ENCODE data around the gene SUSD5. TPM values are rescaled to one million over a fixed set of nuclear protein-coding genes. Genes with fewer than 3 reads are reported as not detected.

SUSD5 gene
- total and polyA plus RNA-seq, 4 donors = 46.3 to 230 (median 140) TPM

DNA sequence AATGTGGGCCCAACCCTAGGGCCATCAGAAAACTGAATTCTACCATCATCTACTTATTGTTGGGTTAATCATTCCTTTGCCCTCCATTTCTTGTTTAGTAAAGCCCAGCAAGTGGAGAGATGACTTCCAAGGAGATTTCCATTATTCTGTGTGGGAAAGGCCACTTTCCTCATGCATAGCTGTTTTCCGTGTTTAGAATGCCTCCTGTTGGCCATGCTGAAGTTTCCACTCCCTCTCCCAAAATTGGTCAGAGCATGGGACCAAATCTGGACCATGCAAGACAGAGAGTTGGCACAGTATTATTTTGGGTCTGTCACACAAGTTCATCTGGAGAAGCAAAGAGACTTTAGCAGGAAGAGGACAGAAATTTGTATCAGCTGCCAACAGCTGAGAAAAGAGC is 15.3 kb upstream of the SUSD5 start:
- WGBS, 2 donors = 50 to 72% methylated on average over 1 of the region's 1 CpG
- intact Hi-C loops (cut with DNase I) = no loop called here

DNA sequence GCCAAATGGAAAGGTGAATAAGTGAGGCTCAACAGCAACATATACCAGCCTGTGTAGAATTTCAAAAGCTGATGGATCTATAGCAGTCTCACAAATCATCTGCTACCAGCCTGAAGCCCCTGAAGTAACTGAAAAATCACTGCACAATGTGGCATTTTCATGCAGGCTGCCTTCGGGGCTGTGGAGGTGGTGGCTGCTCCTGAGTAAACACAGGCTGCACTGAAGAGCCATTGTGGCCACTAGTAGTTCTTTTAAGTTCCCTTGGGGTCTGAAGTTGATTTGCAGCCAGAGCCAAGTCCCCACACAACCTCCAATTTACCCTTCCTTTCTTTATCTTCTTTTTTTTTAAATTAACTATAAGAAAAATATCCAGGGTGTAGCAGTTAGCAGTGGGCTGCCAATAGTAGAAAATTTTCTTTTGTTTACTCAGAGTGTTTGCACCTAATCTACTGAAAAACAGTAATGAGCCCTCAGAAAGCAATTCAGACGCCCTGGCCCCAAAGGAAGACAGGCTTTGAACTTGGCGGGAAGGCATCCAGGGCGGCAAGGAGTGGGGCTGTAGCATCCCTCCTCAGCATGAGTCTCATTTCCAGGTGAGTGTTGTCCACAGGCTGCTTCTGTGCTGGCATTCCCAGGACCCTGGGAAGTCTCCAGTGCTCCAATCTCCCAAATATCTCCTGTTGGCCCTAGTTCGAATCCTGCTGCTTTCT is 13.3 kb upstream of the SUSD5 start:
- 46 to 60% methylated on average over 5 of the region's 5 CpGs for WGBS, 2 donors
- Histone ChIP-seq H3K4me1 (ENCODE audit: control insufficient read depth in 1 of 2, insufficient read depth in 2 of 2, low read length in 2 of 2) (no peaks in the 10 kb centered on the region), H3K9me3 (ENCODE audit: control insufficient read depth, low read length) (no peaks in the 10 kb centered on the region), H3K4me3 (ENCODE audit: low read length in 2 of 2) (no peak overlapping the region), H3K27ac (ENCODE audit: low read depth in 1 of 2, low read length in 2 of 2) (no peak overlapping the region), H3K27me3 (ENCODE audit: control insufficient read depth in 1 of 2, insufficient read depth in 2 of 2, low read length in 1 of 2) (no peaks in the 10 kb centered on the region), H3K36me3 (ENCODE audit: control insufficient read depth in 1 of 2, insufficient read depth in 2 of 2, low read length in 1 of 2) (no peaks in the 10 kb centered on the region)
- no peak for DNase-seq
- intact Hi-C loops (cut with DNase I) = no loop called here
- ATAC-seq (ENCODE audit: low FRiP score) = no peak

More for the DNA sequence above, 15.3 kb upstream of the SUSD5 start:
- no peak overlapping the region for H3K4me3 ChIP-seq (ENCODE audit: low read length in 2 of 2)
- no peak for ATAC-seq (ENCODE audit: low FRiP score)
- no peaks in the 10 kb centered on the region for H3K4me1 ChIP-seq (ENCODE audit: control insufficient read depth in 1 of 2, insufficient read depth in 2 of 2, low read length in 2 of 2)
- DNase-seq = no peak
- no peaks in the 10 kb centered on the region for H3K27me3 ChIP-seq (ENCODE audit: control insufficient read depth in 1 of 2, insufficient read depth in 2 of 2, low read length in 1 of 2)
- no peak overlapping the region for H3K27ac ChIP-seq (ENCODE audit: low read depth in 1 of 2, low read length in 2 of 2)
- H3K9me3 ChIP-seq (ENCODE audit: control insufficient read depth, low read length) = no peaks in the 10 kb centered on the region
- H3K36me3 ChIP-seq (ENCODE audit: control insufficient read depth in 1 of 2, insufficient read depth in 2 of 2, low read length in 1 of 2) = no peaks in the 10 kb centered on the region

DNA sequence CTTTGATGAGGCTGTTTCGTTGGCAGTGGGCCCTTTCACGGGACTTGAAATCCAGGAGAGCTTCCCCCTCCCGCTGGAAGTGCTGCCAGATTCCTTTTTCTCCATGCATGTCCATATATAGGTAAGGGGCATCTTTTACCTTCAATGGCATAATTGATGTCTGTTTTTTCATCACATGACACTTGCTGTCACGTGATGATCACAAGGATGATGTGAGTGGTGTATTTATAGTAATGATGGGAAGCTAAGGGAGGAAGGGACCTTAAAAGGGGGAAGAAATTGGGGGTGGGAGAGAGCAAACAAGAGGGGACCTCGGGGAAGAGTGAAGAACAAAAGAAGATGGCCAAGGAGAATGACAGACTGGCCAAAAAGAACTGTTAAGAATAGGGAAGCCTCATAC is 11.3 kb upstream of the SUSD5 start:
- ATAC-seq (ENCODE audit: low FRiP score) (no peak), DNase-seq (no peak)
- intact Hi-C loops (cut with DNase I) = no loop called here
- Histone ChIP-seq H3K27ac (ENCODE audit: low read depth in 1 of 2, low read length in 2 of 2) (no peak overlapping the region), H3K4me1 (ENCODE audit: control insufficient read depth in 1 of 2, insufficient read depth in 2 of 2, low read length in 2 of 2) (no peaks in the 10 kb centered on the region), H3K27me3 (ENCODE audit: control insufficient read depth in 1 of 2, insufficient read depth in 2 of 2, low read length in 1 of 2) (no peaks in the 10 kb centered on the region), H3K4me3 (ENCODE audit: low read length in 2 of 2) (no peak overlapping the region), H3K9me3 (ENCODE audit: control insufficient read depth, low read length) (no peaks in the 10 kb centered on the region), H3K36me3 (ENCODE audit: control insufficient read depth in 1 of 2, insufficient read depth in 2 of 2, low read length in 1 of 2) (no peaks in the 10 kb centered on the region)
- WGBS, 2 donors = 63 to 67% methylated on average over 5 of the region's 5 CpGs

DNA sequence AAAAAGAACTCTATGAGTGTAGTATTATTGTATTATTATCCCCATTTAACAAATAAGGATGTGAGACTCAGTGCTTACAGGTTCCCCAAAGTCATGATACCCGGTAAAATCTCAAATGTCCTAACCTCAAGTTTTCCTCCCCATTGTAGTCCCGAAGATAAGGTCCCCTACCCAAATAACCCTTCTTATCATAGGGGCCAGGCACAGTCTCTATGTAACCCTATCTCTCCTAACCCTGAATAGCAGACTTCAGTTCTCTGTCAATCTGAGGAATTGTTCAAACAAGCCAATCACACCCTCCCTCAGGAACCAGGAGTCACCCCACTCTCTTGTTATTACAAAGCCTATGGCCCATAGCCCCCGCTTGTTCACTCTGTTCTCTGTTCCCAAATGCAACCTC is 10.5 kb upstream of the SUSD5 start:
- Histone ChIP-seq H3K36me3 (ENCODE audit: control insufficient read depth in 1 of 2, insufficient read depth in 2 of 2, low read length in 1 of 2) (no peaks in the 10 kb centered on the region), H3K4me3 (ENCODE audit: low read length in 2 of 2) (no peak overlapping the region), H3K27ac (ENCODE audit: low read depth in 1 of 2, low read length in 2 of 2) (no peak overlapping the region), H3K9me3 (ENCODE audit: control insufficient read depth, low read length) (no peaks in the 10 kb centered on the region), H3K4me1 (ENCODE audit: control insufficient read depth in 1 of 2, insufficient read depth in 2 of 2, low read length in 2 of 2) (no peaks in the 10 kb centered on the region), H3K27me3 (ENCODE audit: control insufficient read depth in 1 of 2, insufficient read depth in 2 of 2, low read length in 1 of 2) (no peaks in the 10 kb centered on the region)
- intact Hi-C loops (cut with DNase I) = no loop called here
- no peak for ATAC-seq (ENCODE audit: low FRiP score)
- WGBS, 2 donors = 92 to 93% methylated on average over 3 of the region's 3 CpGs
- DNase-seq = no peak

DNA sequence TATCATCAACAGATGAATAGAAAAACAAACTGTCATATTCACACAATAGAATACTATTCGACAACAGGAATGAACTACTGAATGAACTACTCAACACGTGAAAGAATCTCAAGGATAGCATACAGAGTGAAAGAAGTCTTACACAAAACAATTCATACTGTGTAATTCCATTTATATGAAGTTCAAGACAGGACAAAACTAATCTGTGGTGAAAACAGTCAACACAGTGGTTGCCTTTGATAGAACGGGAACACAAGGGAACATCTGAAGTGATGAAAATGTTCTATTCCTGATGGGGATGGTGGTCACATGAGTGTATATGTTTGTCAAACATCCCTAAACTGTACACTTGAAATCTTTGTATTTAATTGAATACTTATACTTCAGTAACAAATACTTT is 2.6 kb upstream of the SUSD5 start:
- H3K9me3 ChIP-seq (ENCODE audit: control insufficient read depth, low read length) = no peaks in the 10 kb centered on the region
- 87 to 88% methylated on average over 3 of the region's 3 CpGs for WGBS, 2 donors
- H3K4me1 ChIP-seq (ENCODE audit: control insufficient read depth in 1 of 2, insufficient read depth in 2 of 2, low read length in 2 of 2) = no peaks in the 10 kb centered on the region
- ATAC-seq (ENCODE audit: low FRiP score) = no peak
- intact Hi-C loops (cut with DNase I) = no loop called here
- DNase-seq = no peak
- no peaks in the 10 kb centered on the region for H3K36me3 ChIP-seq (ENCODE audit: control insufficient read depth in 1 of 2, insufficient read depth in 2 of 2, low read length in 1 of 2)
- H3K27me3 ChIP-seq (ENCODE audit: control insufficient read depth in 1 of 2, insufficient read depth in 2 of 2, low read length in 1 of 2) = no peaks in the 10 kb centered on the region
- no peak overlapping the region for H3K27ac ChIP-seq (ENCODE audit: low read depth in 1 of 2, low read length in 2 of 2)
- H3K4me3 ChIP-seq (ENCODE audit: low read length in 2 of 2) = no peak overlapping the region

DNA sequence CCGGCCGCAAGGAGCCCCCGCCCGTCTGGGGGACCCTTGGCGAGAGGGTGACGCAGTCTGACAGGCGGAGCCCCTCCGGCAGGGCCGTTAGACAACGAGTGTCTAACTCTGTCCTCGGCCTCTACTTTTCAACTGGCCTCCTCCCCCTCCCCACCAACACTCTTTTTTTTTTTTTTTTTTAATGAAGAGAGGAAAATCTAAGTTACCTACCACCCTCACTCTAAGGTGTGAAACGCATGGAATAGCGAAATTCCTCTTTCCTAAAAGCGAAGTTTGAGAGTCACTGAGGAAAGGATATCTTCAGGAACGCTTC is 521 bp upstream of the SUSD5 start:
- 10 to 14% methylated on average over 15 of the region's 15 CpGs for WGBS, 2 donors
- Histone ChIP-seq H3K4me1 (ENCODE audit: control insufficient read depth in 1 of 2, insufficient read depth in 2 of 2, low read length in 2 of 2) (no peaks in the 10 kb centered on the region), H3K27ac (ENCODE audit: low read depth in 1 of 2, low read length in 2 of 2) (peak overlapping the region; percentile 58 to 77), H3K9me3 (ENCODE audit: control insufficient read depth, low read length) (no peaks in the 10 kb centered on the region), H3K36me3 (ENCODE audit: control insufficient read depth in 1 of 2, insufficient read depth in 2 of 2, low read length in 1 of 2) (no peaks in the 10 kb centered on the region), H3K27me3 (ENCODE audit: control insufficient read depth in 1 of 2, insufficient read depth in 2 of 2, low read length in 1 of 2) (no peaks in the 10 kb centered on the region), H3K4me3 (ENCODE audit: low read length in 2 of 2) (peak overlapping the region; percentile 93 to 94)
- DNase-seq = no peak
- ATAC-seq (ENCODE audit: low FRiP score) = peak; percentile 52
- intact Hi-C loops (cut with DNase I) = loop anchor here (5.0 to 10.0 kb wide), 3 partner anchors 72 to 156 kb away; no protein-coding TSS in a partner anchor

DNA sequence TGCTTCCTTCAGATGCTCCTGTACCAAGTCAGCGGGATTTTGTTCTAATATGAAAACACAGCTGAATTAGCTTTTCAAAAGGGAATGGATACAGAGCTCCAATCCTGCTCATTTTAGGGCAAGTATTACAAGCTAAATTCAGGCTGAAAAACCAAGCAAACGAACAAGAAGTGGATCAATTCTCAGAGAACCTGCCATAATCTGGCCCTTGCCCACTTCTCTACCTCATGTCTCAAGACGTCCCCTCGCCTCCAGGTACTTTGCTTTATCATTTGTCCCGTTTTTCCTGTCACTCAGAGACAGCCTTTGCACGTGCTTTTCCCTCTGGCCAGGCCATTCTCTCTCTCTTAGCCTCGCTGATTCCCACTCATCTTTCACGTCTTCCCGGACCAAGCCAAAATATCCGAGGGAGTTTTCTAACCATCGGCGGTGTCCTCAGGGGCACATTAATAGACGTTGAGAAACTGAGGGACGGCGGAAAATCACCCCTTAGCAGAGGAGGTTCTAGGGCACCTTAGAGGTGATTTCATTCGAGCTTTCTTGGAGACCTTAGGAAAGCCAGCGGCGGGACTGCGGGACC is 654 bp downstream of the SUSD5 start:
- 1 to 2% methylated on average over 19 of the region's 19 CpGs for WGBS, 2 donors
- no peaks in the 10 kb centered on the region for H3K4me1 ChIP-seq (ENCODE audit: control insufficient read depth in 1 of 2, insufficient read depth in 2 of 2, low read length in 2 of 2)
- DNase-seq (no peak), ATAC-seq (ENCODE audit: low FRiP score) (peak; percentile 6)
- no peaks in the 10 kb centered on the region for H3K27me3 ChIP-seq (ENCODE audit: control insufficient read depth in 1 of 2, insufficient read depth in 2 of 2, low read length in 1 of 2)
- H3K4me3 ChIP-seq (ENCODE audit: low read length in 2 of 2) = peak overlapping the region; percentile 93 to 94
- intact Hi-C loops (cut with DNase I) = loop anchor here (5.0 to 10.0 kb wide), 3 partner anchors 71 to 157 kb away; no protein-coding TSS in a partner anchor
- H3K27ac ChIP-seq (ENCODE audit: low read depth in 1 of 2, low read length in 2 of 2) = peak overlapping the region; percentile 4 to 97
- H3K9me3 ChIP-seq (ENCODE audit: control insufficient read depth, low read length) = no peaks in the 10 kb centered on the region
- peaks cover 0 to 2% of the 10 kb centered on the region in 2 donors for H3K36me3 ChIP-seq (ENCODE audit: control insufficient read depth in 1 of 2, insufficient read depth in 2 of 2, low read length in 1 of 2)

DNA sequence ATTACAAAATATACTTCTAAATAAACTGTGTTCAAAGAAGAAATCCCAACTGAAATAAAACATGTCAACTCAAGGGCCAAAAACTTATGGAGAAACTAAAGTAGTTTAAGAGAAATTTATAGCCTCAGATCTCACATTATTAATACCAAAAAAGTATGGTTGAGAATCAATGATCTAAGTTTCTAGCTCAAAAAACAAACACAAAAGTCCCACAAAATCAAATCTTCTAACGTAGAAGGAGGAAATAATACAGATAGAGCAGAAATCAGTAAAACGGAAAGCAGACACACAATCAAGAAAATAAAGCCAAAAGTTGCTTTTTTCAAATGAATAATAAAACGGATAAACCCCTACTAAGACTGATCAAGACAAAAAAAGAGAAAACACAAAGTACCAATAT is 2.9 kb downstream of the SUSD5 start:
- H3K4me3 ChIP-seq (ENCODE audit: low read length in 2 of 2) = peak overlapping the region in 1 of 2 donors; percentile 46
- no peaks in the 10 kb centered on the region for H3K27me3 ChIP-seq (ENCODE audit: control insufficient read depth in 1 of 2, insufficient read depth in 2 of 2, low read length in 1 of 2)
- DNase-seq (no peak), ATAC-seq (ENCODE audit: low FRiP score) (no peak)
- H3K36me3 ChIP-seq (ENCODE audit: control insufficient read depth in 1 of 2, insufficient read depth in 2 of 2, low read length in 1 of 2) = peaks cover 4 to 8% of the 10 kb centered on the region in 2 donors
- no peaks in the 10 kb centered on the region for H3K9me3 ChIP-seq (ENCODE audit: control insufficient read depth, low read length)
- WGBS, 2 donors = 92 to 93% methylated on average over 3 of the region's 3 CpGs
- intact Hi-C loops (cut with DNase I) = loop anchor here (5.0 to 10.0 kb wide), 3 partner anchors 68 to 159 kb away; no protein-coding TSS in a partner anchor
- no peak overlapping the region for H3K27ac ChIP-seq (ENCODE audit: low read depth in 1 of 2, low read length in 2 of 2)
- H3K4me1 ChIP-seq (ENCODE audit: control insufficient read depth in 1 of 2, insufficient read depth in 2 of 2, low read length in 2 of 2) = peaks cover 0 to 4% of the 10 kb centered on the region in 2 donors

DNA sequence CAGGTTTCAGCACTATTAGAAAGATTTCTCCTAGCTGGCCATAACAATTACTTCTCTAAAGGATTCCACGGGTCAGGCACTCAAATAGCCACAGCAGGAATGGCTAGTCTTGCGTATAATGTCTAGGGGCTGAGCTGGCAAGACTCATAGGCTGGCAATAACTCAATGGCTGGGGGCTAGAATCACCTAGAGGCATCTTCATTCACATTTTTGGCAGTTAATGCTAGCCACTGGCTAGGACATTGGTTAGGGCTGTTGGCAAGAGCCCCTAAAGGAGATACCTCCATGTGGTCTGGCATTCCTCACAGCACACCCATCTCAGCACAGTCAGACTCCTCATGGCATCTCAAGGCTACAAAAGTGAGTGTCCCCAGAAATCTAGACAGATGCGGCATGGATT is 6.2 kb downstream of the SUSD5 start:
- DNase-seq (no peak), ATAC-seq (ENCODE audit: low FRiP score) (peak; percentile 22)
- Histone ChIP-seq H3K4me1 (ENCODE audit: control insufficient read depth in 1 of 2, insufficient read depth in 2 of 2, low read length in 2 of 2) (peaks cover 0 to 4% of the 10 kb centered on the region in 2 donors), H3K9me3 (ENCODE audit: control insufficient read depth, low read length) (no peaks in the 10 kb centered on the region), H3K27me3 (ENCODE audit: control insufficient read depth in 1 of 2, insufficient read depth in 2 of 2, low read length in 1 of 2) (no peaks in the 10 kb centered on the region), H3K4me3 (ENCODE audit: low read length in 2 of 2) (no peak overlapping the region), H3K36me3 (ENCODE audit: control insufficient read depth in 1 of 2, insufficient read depth in 2 of 2, low read length in 1 of 2) (peaks cover 4 to 8% of the 10 kb centered on the region in 2 donors), H3K27ac (ENCODE audit: low read depth in 1 of 2, low read length in 2 of 2) (peak overlapping the region; percentile 75 to 76)
- intact Hi-C loops (cut with DNase I) = loop anchor here in 1 of 2 donors (10.0 kb wide), 1 partner anchor 162 kb away; no protein-coding TSS in a partner anchor
- WGBS, 2 donors = 96 to 98% methylated on average over 3 of the region's 3 CpGs
